ENCODE results near the gene CCDC157.
"Not testable (repeated sequence)": the region's sequence is repeated elsewhere in the genome, so short reads cannot be mapped to it uniquely, and the experiment has no call there.

CCDC157 gene

DNA sequence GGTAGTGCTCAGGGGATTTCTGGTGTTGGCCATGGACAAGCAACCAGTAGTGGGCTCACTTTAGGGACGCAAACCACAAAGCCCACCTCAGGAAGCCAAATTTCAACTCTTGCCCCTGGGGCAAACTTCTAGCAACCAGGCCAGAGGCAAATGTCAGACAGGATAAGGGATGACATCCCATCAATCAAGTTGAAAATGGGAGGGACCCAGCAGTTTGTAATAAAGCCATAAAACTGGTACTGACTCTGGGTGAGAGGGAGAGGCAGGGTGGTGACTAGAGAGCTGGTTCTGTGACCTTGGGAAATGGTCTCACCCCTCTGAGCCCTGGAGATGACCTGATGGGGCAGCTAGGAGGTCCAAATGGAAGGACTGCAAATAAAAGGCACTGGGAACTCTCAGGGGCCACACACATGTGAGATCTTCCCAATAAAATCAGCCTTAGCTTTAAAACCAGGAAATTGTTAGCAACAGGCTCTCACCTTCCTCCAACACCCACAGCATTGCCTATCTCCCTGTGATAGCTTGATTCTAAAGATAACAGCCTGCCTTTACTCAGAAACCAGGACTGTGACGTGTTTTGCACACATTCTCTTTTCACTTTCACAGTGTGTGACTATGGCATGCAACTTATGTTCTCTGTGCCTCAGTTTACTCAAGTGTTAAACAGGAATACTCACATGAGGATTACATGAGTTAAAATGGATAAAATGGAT, 23.7 kb upstream of the CCDC157 start:
- H3K4me3 ChIP-seq (ENCODE audit: low read depth, low read length), result no peak overlapping the region
- in situ Hi-C loops (cut with HindIII; ENCODE audit: low sequenced_read_pairs), result no loop called here
- TF ChIP-seq, protein P1, sequence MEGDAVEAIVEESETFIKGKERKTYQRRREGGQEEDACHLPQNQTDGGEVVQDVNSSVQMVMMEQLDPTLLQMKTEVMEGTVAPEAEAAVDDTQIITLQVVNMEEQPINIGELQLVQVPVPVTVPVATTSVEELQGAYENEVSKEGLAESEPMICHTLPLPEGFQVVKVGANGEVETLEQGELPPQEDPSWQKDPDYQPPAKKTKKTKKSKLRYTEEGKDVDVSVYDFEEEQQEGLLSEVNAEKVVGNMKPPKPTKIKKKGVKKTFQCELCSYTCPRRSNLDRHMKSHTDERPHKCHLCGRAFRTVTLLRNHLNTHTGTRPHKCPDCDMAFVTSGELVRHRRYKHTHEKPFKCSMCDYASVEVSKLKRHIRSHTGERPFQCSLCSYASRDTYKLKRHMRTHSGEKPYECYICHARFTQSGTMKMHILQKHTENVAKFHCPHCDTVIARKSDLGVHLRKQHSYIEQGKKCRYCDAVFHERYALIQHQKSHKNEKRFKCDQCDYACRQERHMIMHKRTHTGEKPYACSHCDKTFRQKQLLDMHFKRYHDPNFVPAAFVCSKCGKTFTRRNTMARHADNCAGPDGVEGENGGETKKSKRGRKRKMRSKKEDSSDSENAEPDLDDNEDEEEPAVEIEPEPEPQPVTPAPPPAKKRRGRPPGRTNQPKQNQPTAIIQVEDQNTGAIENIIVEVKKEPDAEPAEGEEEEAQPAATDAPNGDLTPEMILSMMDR (IDR thresholded peaks at IDR 0.05; ENCODE audit: low read depth, low read length, missing control alignments), result no peak
- DNase-seq (ENCODE audit: low read depth), result no peak

DNA sequence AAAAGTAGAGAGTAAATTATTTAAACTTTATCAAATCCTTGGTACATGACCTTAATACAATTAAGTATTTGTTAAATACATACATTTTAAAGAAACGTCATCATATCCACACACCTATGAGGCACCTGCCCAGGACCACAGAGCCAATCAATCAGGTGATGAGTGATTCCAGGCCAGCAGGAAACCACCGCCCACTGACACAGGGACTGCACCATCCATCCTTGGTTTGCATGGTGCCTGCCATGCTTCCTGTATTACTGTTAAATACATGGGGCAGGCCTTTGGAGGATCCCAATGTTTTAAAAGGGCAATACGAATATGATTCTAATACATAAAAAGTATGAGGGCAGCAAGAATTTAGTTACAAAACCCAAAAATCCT, 23.1 kb upstream of the CCDC157 start:
- in situ Hi-C loops (cut with HindIII; ENCODE audit: low sequenced_read_pairs), result no loop called here
- DNase-seq (ENCODE audit: low read depth), result no peak
- TF ChIP-seq, protein P1 (IDR thresholded peaks at IDR 0.05; ENCODE audit: low read depth, low read length, missing control alignments), result no peak
- no peak overlapping the region for H3K4me3 ChIP-seq (ENCODE audit: low read depth, low read length)

DNA sequence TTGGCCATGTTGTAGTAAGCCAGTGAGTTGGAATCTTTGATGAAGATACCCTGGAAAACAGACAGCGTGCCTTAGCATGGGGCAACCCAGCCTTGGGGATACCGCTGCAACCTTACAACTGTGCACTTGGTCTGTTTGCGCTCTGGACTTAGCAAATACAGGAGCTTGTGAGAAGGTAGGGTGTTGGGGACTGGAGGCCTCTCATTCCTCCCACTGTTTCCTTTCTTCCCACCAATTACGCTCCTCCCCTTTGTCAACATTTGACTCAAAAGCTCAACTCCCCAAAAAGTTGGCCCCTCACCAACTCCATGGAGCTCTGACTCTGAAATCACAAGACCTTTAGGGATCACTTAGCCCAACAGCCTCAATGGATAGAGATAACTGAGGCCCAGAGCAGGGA, 22.2 kb upstream of the CCDC157 start:
- in situ Hi-C loops (cut with HindIII; ENCODE audit: low sequenced_read_pairs), result no loop called here
- H3K4me3 ChIP-seq (ENCODE audit: low read depth, low read length), result no peak overlapping the region
- no peak for DNase-seq (ENCODE audit: low read depth)
- TF ChIP-seq, protein P1 (IDR thresholded peaks at IDR 0.05; ENCODE audit: low read depth, low read length, missing control alignments), result no peak

DNA sequence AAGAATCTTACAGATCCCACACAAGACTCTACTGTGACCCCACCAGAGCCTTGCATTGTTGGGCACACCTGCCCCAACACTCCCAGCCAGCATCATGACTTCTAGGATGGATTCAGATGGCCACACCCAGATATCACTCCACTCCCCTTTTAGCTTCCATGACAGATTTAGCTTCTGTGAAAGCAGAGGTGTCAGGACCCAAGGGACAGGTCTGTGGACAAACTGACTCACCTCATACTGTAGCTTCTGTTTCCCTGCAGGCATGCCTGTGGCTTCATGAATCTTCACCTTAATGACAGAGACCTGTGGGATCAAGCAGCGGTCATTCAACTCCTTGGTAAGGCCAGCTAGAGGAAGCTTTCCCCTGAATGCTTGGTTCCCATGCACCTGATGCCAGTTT, 21.6 kb upstream of the CCDC157 start:
- DNase-seq (ENCODE audit: low read depth), result no peak
- in situ Hi-C loops (cut with HindIII; ENCODE audit: low sequenced_read_pairs), result no loop called here
- H3K4me3 ChIP-seq (ENCODE audit: low read depth, low read length), result no peak overlapping the region
- TF ChIP-seq, protein P1 (IDR thresholded peaks at IDR 0.05; ENCODE audit: low read depth, low read length, missing control alignments), result no peak

DNA sequence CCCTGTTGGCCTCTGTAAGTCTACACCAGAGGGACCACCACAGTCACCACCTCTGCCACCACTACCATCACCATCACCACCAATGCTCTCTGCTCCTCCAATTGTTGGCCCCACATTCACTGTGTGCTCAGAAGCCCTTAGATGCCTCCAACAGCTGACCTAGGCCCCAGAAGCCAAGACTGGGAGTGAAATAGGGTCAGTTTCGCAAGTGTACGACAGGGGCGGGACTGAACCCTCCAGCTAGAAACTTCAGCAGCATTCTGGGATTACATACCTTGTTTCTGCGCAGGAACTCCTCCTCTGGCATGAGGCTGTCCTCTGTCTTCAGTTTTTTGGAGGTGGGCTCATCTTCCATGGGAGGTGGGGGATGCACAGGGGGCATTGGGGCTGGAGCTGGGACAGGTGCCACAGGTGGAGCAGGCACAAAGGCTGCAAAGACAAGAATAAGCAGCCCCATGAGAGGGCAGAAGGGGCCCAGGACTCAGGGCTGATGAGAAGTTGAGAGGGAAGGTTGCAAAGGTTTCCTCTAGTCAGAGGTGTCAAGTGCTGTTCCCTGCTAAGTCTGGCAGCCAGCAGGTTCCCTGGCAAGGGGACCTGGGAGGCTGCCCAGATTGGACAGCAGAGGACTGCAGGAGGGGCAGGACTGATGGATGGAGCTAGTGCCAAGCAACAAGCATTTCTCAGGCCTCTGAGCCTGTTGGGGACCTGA, 19.9 kb upstream of the CCDC157 start:
- TF ChIP-seq, protein P1 (IDR thresholded peaks at IDR 0.05; ENCODE audit: low read depth, low read length, missing control alignments), result no peak
- H3K4me3 ChIP-seq (ENCODE audit: low read depth, low read length), result no peak overlapping the region
- in situ Hi-C loops (cut with HindIII; ENCODE audit: low sequenced_read_pairs), result no loop called here
- no peak for DNase-seq (ENCODE audit: low read depth)

DNA sequence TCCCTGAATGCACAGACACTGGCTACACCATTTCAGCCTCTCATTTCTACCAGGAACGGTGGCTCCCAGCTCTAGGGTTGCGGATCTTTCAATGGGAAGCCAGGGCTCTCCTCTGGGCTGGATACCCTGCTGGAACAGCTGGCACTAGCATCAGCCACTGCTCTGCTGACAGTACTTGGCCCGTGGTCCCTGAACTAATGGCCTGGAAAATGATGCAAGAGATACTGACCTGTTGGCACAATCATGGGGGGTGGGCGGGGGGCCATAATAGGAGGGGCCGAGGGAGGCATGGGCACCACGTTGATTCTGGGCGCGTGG, 19.4 kb upstream of the CCDC157 start:
- TF ChIP-seq, protein P1 (IDR thresholded peaks at IDR 0.05; ENCODE audit: low read depth, low read length, missing control alignments), result no peak
- in situ Hi-C loops (cut with HindIII; ENCODE audit: low sequenced_read_pairs), result no loop called here
- no peak overlapping the region for H3K4me3 ChIP-seq (ENCODE audit: low read depth, low read length)
- no peak for DNase-seq (ENCODE audit: low read depth)

DNA sequence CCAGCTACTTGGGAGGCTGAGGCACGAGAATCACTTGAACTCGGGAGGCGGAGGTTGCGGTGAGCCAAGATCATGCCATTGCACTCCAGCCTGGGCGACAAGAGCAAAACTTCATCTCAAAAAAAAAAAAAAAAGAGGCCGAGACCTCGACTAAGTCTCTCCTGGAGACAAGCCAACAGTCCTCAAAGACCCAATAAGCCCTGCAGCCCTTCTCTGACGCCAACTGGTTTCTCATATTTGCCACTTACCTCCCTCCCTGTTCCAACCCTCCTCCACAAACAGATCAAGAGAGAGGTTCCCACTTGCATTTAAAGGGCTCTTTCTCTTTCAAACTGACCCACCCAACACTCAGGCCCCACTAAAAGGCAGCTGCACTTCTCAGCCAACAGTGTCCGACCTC, 18.5 kb upstream of the CCDC157 start:
- in situ Hi-C loops (cut with HindIII; ENCODE audit: low sequenced_read_pairs); H3K4me3 ChIP-seq (ENCODE audit: low read depth, low read length); DNase-seq (ENCODE audit: low read depth): not testable (repeated sequence)

All from astrocyte of the cerebellum (primary cell).